Gastrocnemius medialis (tissue), 4 donors: ENCODE measurements around the gene FXR2. TPM values are rescaled to one million over a fixed set of nuclear protein-coding genes. Genes with fewer than 3 reads are reported as not detected.

ENCODE experiments used
- ATAC-seq, 2 donors: fragments of 150-250 bp; one replicate each; pipeline ENCODE4 v1.9.1; 2016
- DNase-seq, 2 donors: peaks; one replicate each; pipeline ENCODE4 v3.0.0-alpha.2; 2019
- H3K27ac ChIP-seq, 4 donors: fragments of 200-600 bp; sonication (generic); 1 replicate in 1 of 4; 2 replicates in 3 of 4; pipeline ENCODE4 v1.5.1; 2016 to 2018; ENCODE audit warnings: mild to moderate bottlenecking in 2 of 4, moderate library complexity in 1 of 4
- H3K27me3 ChIP-seq, 3 donors: fragments of 200-600 bp; sonication (generic) in 2 of 3; 1 replicate in 1 of 3; 2 replicates in 2 of 3; pipeline versions ENCODE4 v1.5.1 to v1.6.0; 2016 to 2019; ENCODE audit warnings: mild to moderate bottlenecking in 1 of 3, moderate library complexity in 1 of 3
- H3K36me3 ChIP-seq, 2 donors: fragments of 200-600 bp; sonication (generic) in 1 of 2; one replicate each; pipeline ENCODE4 v1.5.1; 2017 to 2018
- H3K4me1 ChIP-seq, 2 donors: fragments of 200-600 bp; sonication (generic) in 1 of 2; one replicate each; pipeline ENCODE4 v1.5.1; 2016 to 2017; ENCODE audit warnings: mild to moderate bottlenecking in 2 of 2
- H3K4me3 ChIP-seq, 4 donors: fragments of 200-600 bp; sonication (generic) in 3 of 4; 1 replicate in 1 of 4; 2 replicates in 3 of 4; pipeline ENCODE4 v1.5.1; 2016 to 2019; ENCODE audit warnings: mild to moderate bottlenecking in 2 of 4
- H3K9me3 ChIP-seq, 3 donors: fragments of 200-600 bp; sonication (generic) in 2 of 3; 1 replicate in 1 of 3; 2 replicates in 2 of 3; pipeline ENCODE4 v1.5.1; 2016 to 2019
- CTCF ChIP-seq, 5 experiments: fragments of 450-650 bp in 3 of 5; fragments of 200-600 bp in 2 of 5; sonication (generic) in 2 of 5; IDR thresholded peaks in 4 of 5; conservative IDR thresholded peaks in 1 of 5; 1 replicate in 4 of 5; 2 replicates in 1 of 5; pipeline ENCODE4 v1.5.1; 2016 to 2019; ENCODE audit warnings: antibody characterized with exemption in 5 of 5, mild to moderate bottlenecking in 3 of 5, moderate library complexity in 3 of 5
- POLR2A ChIP-seq, 2 donors: fragments of 450-650 bp; IDR thresholded peaks; one replicate each; pipeline ENCODE4 v1.6.1; 2017; ENCODE audit warnings: antibody characterized with exemption in 2 of 2, mild to moderate bottlenecking in 2 of 2, moderate library complexity in 2 of 2
- in situ Hi-C, 4 donors: fragments of 200-750 bp; cut with MboI; loops; one replicate each; pipeline versions ENCODE4 v1.15.0 to v1.8.0; 2017; ENCODE audit warnings: low sequenced_read_pairs in 4 of 4
- intact Hi-C: fragments of 100-400 bp; cut with DNase I; formaldehyde crosslinking; loops from one replicate; pipeline ENCODE4 v1.15.1; 2023; ENCODE audit warnings: low total_unique reads
- total RNA-seq, 4 donors: library from RNA; depleted of rRNA; stranded (reverse); fragments of >200 nt; gene quantifications; one replicate each; pipeline versions ENCODE4 v1.1.0 to v1.2.3, GENCODE V29; 2016

The FXR2 gene
- total RNA-seq, 4 donors from 2014 or later, result 100 to 174 (median 140) TPM

- ATAC-seq, result no peak
- Histone ChIP-seq H3K27me3 (no peaks in the 10 kb centered on the region), H3K36me3 (no peaks in the 10 kb centered on the region), H3K9me3 (no peaks in the 10 kb centered on the region), H3K4me3 (peak overlapping the region in 2 of 4 donors; percentile 49 to 95), H3K4me1 (peaks cover 35 to 39% of the 10 kb centered on the region in 2 donors), H3K27ac (peak overlapping the region; percentile 93 to 96 (median 96))
- in situ Hi-C loops (loop anchor here in 1 of 4 donors (10.0 to 25.0 kb wide), 2 partner anchors 52 to 120 kb away; partner anchors contain the start of genes CHRNB1, FGF11, SPEM2 and SPEM3), intact Hi-C loops (no loop called here)
- DNase-seq, result no peak
- no peak for TF ChIP-seq CTCF (IDR thresholded peaks at IDR 0.05 in 4 of 5, conservative IDR thresholded peaks at IDR 0.05 in 1 of 5)
- TF ChIP-seq POLR2A (IDR thresholded peaks at IDR 0.05), result no peak
Observed at GRCh38 chr17:7557147-7557764, 57.4 kb downstream of the FXR2 start.

GRCh38 chr17:7556627-7557026 lies 58.1 kb downstream of the FXR2 start:
- intact Hi-C loops (no loop called here), in situ Hi-C loops (loop anchor here in 1 of 4 donors (10.0 to 25.0 kb wide), 2 partner anchors 52 to 119 kb away; partner anchors contain the start of genes CHRNB1, FGF11, SPEM2 and SPEM3)
- peak overlapping the region; percentile 9 to 96 (median 94) for H3K27ac ChIP-seq
- TF ChIP-seq CTCF (IDR thresholded peaks at IDR 0.05 in 4 of 5, conservative IDR thresholded peaks at IDR 0.05 in 1 of 5) (no peak), POLR2A (IDR thresholded peaks at IDR 0.05) (no peak)
- DNase-seq (no peak), ATAC-seq (no peak)
- H3K4me3 ChIP-seq, result no peak overlapping the region
- H3K4me1 ChIP-seq, result peaks cover 35 to 38% of the 10 kb centered on the region in 2 donors
- H3K36me3 ChIP-seq, result no peaks in the 10 kb centered on the region
- no peaks in the 10 kb centered on the region for H3K9me3 ChIP-seq
- H3K27me3 ChIP-seq, result no peaks in the 10 kb centered on the region

GRCh38 chr17:7555320-7555948 lies 59.3 kb downstream of the FXR2 start:
- Histone ChIP-seq H3K4me1 (peaks cover 31 to 33% of the 10 kb centered on the region in 2 donors), H3K27me3 (no peaks in the 10 kb centered on the region), H3K36me3 (no peaks in the 10 kb centered on the region), H3K27ac (no peak overlapping the region), H3K9me3 (no peaks in the 10 kb centered on the region), H3K4me3 (no peak overlapping the region)
- TF ChIP-seq CTCF (IDR thresholded peaks at IDR 0.05 in 4 of 5, conservative IDR thresholded peaks at IDR 0.05 in 1 of 5) (no peak), POLR2A (IDR thresholded peaks at IDR 0.05) (no peak)
- in situ Hi-C loops (loop anchor here in 1 of 4 donors (10.0 to 25.0 kb wide), 2 partner anchors 51 to 118 kb away; partner anchors contain the start of genes CHRNB1, FGF11, SPEM2 and SPEM3), intact Hi-C loops (no loop called here)
- ATAC-seq (no peak), DNase-seq (no peak)

GRCh38 chr17:7553356-7553755 lies 61.3 kb downstream of the FXR2 start:
- no peak overlapping the region for H3K27ac ChIP-seq

More at GRCh38 chr17:7553356-7553755, 61.3 kb downstream of the FXR2 start:
- Histone ChIP-seq H3K4me3 (no peak overlapping the region), H3K9me3 (no peaks in the 10 kb centered on the region), H3K4me1 (peaks cover 15 to 22% of the 10 kb centered on the region in 2 donors), H3K27me3 (no peaks in the 10 kb centered on the region), H3K36me3 (no peaks in the 10 kb centered on the region)
- intact Hi-C loops (no loop called here), in situ Hi-C loops (loop anchor here in 1 of 4 donors (10.0 to 25.0 kb wide), 2 partner anchors 49 to 116 kb away; partner anchors contain the start of genes CHRNB1, FGF11, SPEM2 and SPEM3)
- TF ChIP-seq CTCF (IDR thresholded peaks at IDR 0.05 in 4 of 5, conservative IDR thresholded peaks at IDR 0.05 in 1 of 5) (no peak), POLR2A (IDR thresholded peaks at IDR 0.05) (no peak)
- DNase-seq (no peak), ATAC-seq (no peak)
